Neutrophil (primary cell): ENCODE data around the gene PRIMPOL.

Experiments
- H3K27ac ChIP-seq: fragments of 200-600 bp; sonication (generic); 2 replicates; pipeline ENCODE4 v1.5.1; 2016; ENCODE audit warnings: mild to moderate bottlenecking, moderate library complexity
- H3K27me3 ChIP-seq: fragments of 200-600 bp; sonication (generic); 2 replicates; pipeline ENCODE4 v1.6.0; 2016; ENCODE audit warnings: mild to moderate bottlenecking
- H3K36me3 ChIP-seq: fragments of 200-600 bp; sonication (generic); 2 replicates; pipeline ENCODE4 v1.5.1; 2017
- H3K4me1 ChIP-seq, 2 experiments: fragments of 200-600 bp in 1 of 2; sonication (generic) in 1 of 2; 1 replicate in 1 of 2; 2 replicates in 1 of 2; pipeline versions ENCODE4 v1.5.1 to v1.6.1; 2013 to 2016; ENCODE audit warnings: low read depth in 1 of 2, low read length in 1 of 2, mild to moderate bottlenecking in 1 of 2, moderate library complexity in 1 of 2; ENCODE audit not compliant: control insufficient read depth in 1 of 2, insufficient read depth in 1 of 2
- H3K4me3 ChIP-seq, 2 experiments: fragments of 200-600 bp in 1 of 2; sonication (generic) in 1 of 2; 1 replicate in 1 of 2; 2 replicates in 1 of 2; pipeline ENCODE4 v1.5.1; 2013 to 2016; ENCODE audit warnings: low read depth in 1 of 2, low read length in 1 of 2, mild to moderate bottlenecking in 1 of 2, moderate library complexity in 1 of 2
- H3K9me3 ChIP-seq: fragments of 200-600 bp; sonication (generic); 2 replicates; pipeline ENCODE4 v1.5.1; 2016
- TF ChIP-seq, protein P1 (sequence below): fragments of 200-600 bp; sonication (generic); IDR thresholded peaks from 2 replicates; pipeline ENCODE4 v1.5.1; 2016; ENCODE audit warnings: antibody characterized with exemption

PRIMPOL gene

DNA sequence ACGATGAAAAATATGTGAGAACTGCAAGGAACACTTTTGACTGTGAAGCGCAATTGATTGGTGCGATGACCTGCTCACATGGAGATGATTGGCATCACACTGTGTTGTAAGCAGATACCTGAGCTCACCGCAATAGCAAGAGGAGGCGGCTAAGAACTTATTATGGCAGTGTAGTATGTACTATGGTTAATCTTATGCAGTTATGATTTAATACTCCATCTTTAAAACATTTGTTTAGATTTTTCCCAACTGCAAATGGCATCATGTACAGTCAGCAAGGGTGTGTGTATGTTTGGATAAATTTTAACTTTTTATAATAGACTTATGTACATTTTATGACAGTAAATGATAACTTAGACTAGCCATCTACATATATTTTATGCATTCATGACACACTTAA lies 25.5 kb downstream of the PRIMPOL start:
- Histone ChIP-seq H3K36me3 (no peaks in the 10 kb centered on the region), H3K27me3 (no peaks in the 10 kb centered on the region), H3K27ac (peak overlapping the region; percentile 45), H3K4me1 (peaks cover 11 to 50% of the 10 kb centered on the region in 2 experiments), H3K9me3 (no peaks in the 10 kb centered on the region), H3K4me3 (no peak overlapping the region)
- TF ChIP-seq, protein P1, sequence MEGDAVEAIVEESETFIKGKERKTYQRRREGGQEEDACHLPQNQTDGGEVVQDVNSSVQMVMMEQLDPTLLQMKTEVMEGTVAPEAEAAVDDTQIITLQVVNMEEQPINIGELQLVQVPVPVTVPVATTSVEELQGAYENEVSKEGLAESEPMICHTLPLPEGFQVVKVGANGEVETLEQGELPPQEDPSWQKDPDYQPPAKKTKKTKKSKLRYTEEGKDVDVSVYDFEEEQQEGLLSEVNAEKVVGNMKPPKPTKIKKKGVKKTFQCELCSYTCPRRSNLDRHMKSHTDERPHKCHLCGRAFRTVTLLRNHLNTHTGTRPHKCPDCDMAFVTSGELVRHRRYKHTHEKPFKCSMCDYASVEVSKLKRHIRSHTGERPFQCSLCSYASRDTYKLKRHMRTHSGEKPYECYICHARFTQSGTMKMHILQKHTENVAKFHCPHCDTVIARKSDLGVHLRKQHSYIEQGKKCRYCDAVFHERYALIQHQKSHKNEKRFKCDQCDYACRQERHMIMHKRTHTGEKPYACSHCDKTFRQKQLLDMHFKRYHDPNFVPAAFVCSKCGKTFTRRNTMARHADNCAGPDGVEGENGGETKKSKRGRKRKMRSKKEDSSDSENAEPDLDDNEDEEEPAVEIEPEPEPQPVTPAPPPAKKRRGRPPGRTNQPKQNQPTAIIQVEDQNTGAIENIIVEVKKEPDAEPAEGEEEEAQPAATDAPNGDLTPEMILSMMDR, result no peak

DNA sequence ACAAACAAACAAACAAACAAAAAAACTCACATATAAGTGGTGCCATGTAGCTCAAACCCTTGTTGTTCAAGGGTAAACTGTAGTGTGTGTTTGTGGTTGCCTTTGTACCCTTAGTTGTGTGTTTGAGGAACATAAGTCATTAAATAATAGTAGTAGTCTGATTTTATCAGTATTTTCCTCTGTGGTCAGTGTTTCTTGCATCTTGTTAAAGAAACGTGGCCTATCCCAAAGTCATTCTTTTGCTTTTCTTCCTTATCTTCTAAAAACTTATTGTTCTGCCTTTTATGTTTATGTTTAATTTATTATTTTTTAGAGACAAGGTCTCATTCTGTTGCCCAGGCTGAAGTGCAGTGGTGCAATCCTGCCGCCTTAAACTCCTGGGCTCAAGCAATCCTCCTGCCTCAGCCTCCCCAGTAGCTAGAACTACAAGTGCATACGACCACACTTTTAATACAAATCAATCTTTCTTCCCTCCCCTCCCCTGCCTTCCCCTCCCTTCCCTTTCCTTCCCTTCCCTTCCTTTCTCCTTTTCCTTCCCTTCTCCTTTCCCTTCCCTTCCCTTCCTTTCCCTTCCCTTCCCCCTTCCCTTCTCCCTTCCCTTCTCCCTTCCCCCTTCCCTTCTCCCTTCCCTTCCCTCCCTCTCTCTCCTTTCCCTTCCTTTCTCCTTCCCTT lies 26.4 kb downstream of the PRIMPOL start:
- H3K27me3 ChIP-seq, result no peaks in the 10 kb centered on the region
- H3K9me3 ChIP-seq, result no peaks in the 10 kb centered on the region
- TF ChIP-seq, protein P1, result no peak
- no peaks in the 10 kb centered on the region for H3K36me3 ChIP-seq
- no peak overlapping the region for H3K4me3 ChIP-seq
- H3K4me1 ChIP-seq, result peaks cover 11 to 47% of the 10 kb centered on the region in 2 experiments
- H3K27ac ChIP-seq, result peak overlapping the region; percentile 65

DNA sequence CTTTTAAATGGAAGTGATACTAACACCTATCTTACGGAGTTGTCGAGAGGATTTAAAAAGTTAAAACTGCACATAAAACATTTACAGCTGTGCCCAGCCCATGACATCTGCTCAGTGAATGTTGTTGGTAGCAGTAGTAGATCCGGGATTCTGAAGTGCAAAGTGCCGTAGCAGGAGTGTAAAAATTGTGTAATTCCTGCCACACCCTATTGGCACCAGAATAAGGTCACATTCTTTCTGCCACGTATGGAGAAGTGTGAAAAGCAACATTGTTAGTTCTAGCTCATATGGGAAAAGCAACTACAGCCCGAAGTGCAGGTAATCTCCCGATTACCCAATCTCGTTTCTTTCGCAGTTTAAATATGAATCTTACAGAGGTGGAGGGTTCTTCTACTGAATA lies 31.2 kb downstream of the PRIMPOL start:
- Histone ChIP-seq H3K27ac (no peak overlapping the region), H3K9me3 (no peaks in the 10 kb centered on the region)

DNA sequence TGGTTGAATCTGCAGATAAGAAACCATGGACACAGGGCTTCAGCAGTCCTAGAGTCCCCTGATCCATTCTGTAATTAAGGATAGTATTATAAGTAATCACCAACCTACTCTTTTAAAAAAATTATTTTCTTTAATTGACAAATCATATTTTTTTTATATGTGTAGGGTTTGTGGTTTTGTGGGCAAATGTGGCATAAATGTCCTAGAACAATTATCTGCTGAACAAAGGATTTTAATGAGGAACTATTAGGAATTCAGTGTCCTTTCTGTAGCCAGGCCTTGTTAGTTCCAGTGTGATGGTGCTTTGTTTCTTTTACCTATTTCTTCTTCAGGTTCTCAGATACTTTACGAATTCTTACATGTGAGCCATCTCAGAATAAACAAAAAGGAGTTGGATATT lies 32.4 kb downstream of the PRIMPOL start:
- no peak overlapping the region for H3K4me3 ChIP-seq
- no peaks in the 10 kb centered on the region for H3K27me3 ChIP-seq
- H3K36me3 ChIP-seq, result no peaks in the 10 kb centered on the region
- TF ChIP-seq, protein P1, result no peak
- no peaks in the 10 kb centered on the region for H3K9me3 ChIP-seq
- no peak overlapping the region for H3K27ac ChIP-seq
- H3K4me1 ChIP-seq, result peaks cover 15 to 22% of the 10 kb centered on the region in 2 experiments

More for the DNA sequence above, 31.2 kb downstream of the PRIMPOL start:
- TF ChIP-seq, protein P1, result no peak
- no peaks in the 10 kb centered on the region for H3K27me3 ChIP-seq
- H3K4me3 ChIP-seq, result no peak overlapping the region
- H3K36me3 ChIP-seq, result no peaks in the 10 kb centered on the region
- peaks cover 15 to 26% of the 10 kb centered on the region in 2 experiments for H3K4me1 ChIP-seq

DNA sequence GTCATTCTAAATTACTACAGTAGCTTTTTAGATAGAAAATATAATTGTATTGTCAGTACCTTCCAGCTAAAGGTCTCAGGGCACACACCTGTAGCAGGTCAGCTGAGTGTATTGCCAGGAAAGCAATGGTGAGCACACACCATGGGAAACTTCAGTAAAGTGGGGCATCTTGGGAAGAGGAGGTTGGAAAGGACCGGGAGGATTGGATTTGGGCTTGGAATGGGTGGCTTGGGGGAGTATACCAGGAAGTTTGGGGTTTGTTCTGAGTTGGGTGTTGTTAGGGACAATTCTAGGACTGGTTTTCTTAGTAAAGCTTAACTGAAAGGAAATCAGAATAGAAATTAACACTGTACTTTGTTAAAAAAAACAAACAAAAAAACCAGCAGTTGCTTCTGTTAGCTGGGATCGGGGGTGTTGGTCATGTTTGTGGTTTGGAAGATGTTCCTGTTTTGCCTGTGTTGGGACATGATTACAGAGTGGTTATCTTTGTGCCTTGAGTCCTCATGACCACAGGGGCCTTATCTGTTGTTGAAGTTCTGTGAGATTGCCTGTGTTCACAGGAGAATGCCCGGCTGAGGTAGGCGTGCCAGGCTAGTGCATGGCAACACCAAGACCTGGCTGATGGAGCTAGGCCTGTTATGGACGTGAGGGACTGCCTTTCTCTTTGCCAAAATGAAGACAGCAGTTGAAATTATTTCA lies 35.1 kb downstream of the PRIMPOL start:
- Histone ChIP-seq H3K27ac (peak overlapping the region; percentile 82), H3K4me3 (peak overlapping the region in 1 of 2 experiments; percentile 16), H3K9me3 (no peaks in the 10 kb centered on the region), H3K27me3 (no peaks in the 10 kb centered on the region), H3K36me3 (no peaks in the 10 kb centered on the region), H3K4me1 (peaks cover 15 to 22% of the 10 kb centered on the region in 2 experiments)
- TF ChIP-seq, protein P1, result no peak
